Endothelial cell of umbilical vein (primary cell): ENCODE data around the gene CD79B.
"Not testable (repeated sequence)": the region's sequence is repeated elsewhere in the genome, so short reads cannot be mapped to it uniquely, and the experiment has no call there.

ENCODE experiments used
- CTCF ChIP-seq, 2 donors: IDR thresholded peaks; 1 replicate in 1 of 2; 2 replicates in 1 of 2; pipeline ENCODE4 v1.5.1; 2011; ENCODE audit warnings: low read length in 2 of 2, mild to moderate bottlenecking in 2 of 2, moderate library complexity in 2 of 2, control low read depth in 1 of 2, inconsistent platforms in 1 of 2, low read depth in 1 of 2; ENCODE audit not compliant: insufficient read depth in 1 of 2; ENCODE audit errors: extremely low read depth in 1 of 2
- EZH2 ChIP-seq: IDR thresholded peaks from 2 replicates; pipeline ENCODE4 v1.6.1; 2012; ENCODE audit warnings: borderline replicate concordance, low read depth, mild to moderate bottlenecking, moderate library complexity, low read length, inconsistent platforms; ENCODE audit not compliant: severe bottlenecking
- FOS ChIP-seq: IDR thresholded peaks from 2 replicates; pipeline ENCODE4 v1.6.1; 2011; ENCODE audit warnings: mild to moderate bottlenecking, low read length, moderate library complexity, borderline replicate concordance; ENCODE audit not compliant: insufficient read depth
- GATA2 ChIP-seq: IDR thresholded peaks from 2 replicates; pipeline ENCODE4 v1.7.0; 2011; ENCODE audit warnings: low read depth, mild to moderate bottlenecking, moderate library complexity, mixed read lengths, low read length; ENCODE audit not compliant: insufficient read length, insufficient read depth
- JUN ChIP-seq: IDR thresholded peaks from 2 replicates; pipeline ENCODE4 v1.6.1; 2011; ENCODE audit warnings: borderline replicate concordance, low read depth; ENCODE audit not compliant: insufficient read length, insufficient read depth
- MYC ChIP-seq: IDR thresholded peaks from one replicate; pipeline ENCODE4 v1.6.1; 2011; ENCODE audit warnings: mild to moderate bottlenecking, low read depth, low read length
- POLR2A ChIP-seq: IDR thresholded peaks from 2 replicates; pipeline ENCODE4 v1.6.1; 2012; ENCODE audit warnings: low read depth, mild to moderate bottlenecking, control low read depth, low read length
- POLR2AphosphoS5 ChIP-seq: IDR thresholded peaks from 2 replicates; pipeline ENCODE4 v1.6.1; 2012; ENCODE audit warnings: low read depth, mild to moderate bottlenecking, control low read depth, low read length, moderate library complexity; ENCODE audit not compliant: insufficient read depth
- TF ChIP-seq, protein P1 (sequence below): IDR thresholded peaks from 2 replicates; pipeline ENCODE4 v1.6.1; 2011; ENCODE audit not compliant: insufficient read depth, insufficient read length

DNA sequence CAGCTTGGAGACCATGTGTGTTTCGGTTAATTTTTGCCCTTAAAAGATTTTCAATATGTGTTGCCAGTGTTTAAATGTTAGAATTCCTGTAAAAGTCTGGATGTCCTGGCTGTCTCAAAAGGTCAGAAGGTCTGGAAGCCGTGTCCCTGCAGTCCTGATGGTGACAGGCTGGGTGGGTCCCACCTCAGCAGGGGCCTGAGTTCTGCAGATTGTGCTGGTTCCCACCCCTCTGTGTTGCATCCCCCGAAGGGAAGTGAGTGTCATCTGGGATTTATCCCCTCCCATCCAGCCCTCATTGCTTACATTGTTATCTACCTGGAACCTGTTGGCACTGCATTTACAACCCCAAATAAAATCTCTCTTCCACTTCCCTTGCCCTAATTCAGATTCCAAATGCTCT, 38.1 kb downstream of the CD79B start:
- not testable (repeated sequence) for TF ChIP-seq GATA2; CTCF (IDR thresholded peaks at IDR 0.05; ENCODE audit: extremely low read depth in 1 of 2, insufficient read depth in 1 of 2, low read depth in 1 of 2, low read length in 2 of 2); POLR2A; EZH2; MYC; POLR2AphosphoS5; FOS; JUN
- TF ChIP-seq, protein P1, sequence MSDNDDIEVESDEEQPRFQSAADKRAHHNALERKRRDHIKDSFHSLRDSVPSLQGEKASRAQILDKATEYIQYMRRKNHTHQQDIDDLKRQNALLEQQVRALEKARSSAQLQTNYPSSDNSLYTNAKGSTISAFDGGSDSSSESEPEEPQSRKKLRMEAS, result not testable (repeated sequence)
